HepG2 (cell line): Measurements from ENCODE around the gene DHX8. TPM values are rescaled to one million over a fixed set of nuclear protein-coding genes. Genes with fewer than 3 reads are reported as not detected.

ENCODE experiments used
- ATF2 ChIP-seq: sonication (generic); formaldehyde crosslinking; IDR thresholded peaks from 2 replicates; pipeline ENCODE4 v1.4.0; 2020; ENCODE audit warnings: missing genetic modification reagents
- GMEB1 ChIP-seq: sonication (generic); formaldehyde crosslinking; IDR thresholded peaks from 2 replicates; pipeline ENCODE4 v1.5.1; 2020; ENCODE audit warnings: missing genetic modification reagents, mild to moderate bottlenecking, borderline replicate concordance
- HCFC1 ChIP-seq: fragments of 150-350 bp; IDR thresholded peaks from 2 replicates; pipeline ENCODE4 v1.6.1; 2014; ENCODE audit warnings: low read depth, low read length
- HOXA3 ChIP-seq: sonication (generic); formaldehyde crosslinking; IDR thresholded peaks from 2 replicates; pipeline ENCODE4 v1.5.0; 2020; ENCODE audit warnings: missing genetic modification reagents
- KDM5A ChIP-seq: fragments of 200-600 bp; sonication (generic); IDR thresholded peaks from 2 replicates; pipeline ENCODE4 v1.7.0; 2018; ENCODE audit warnings: antibody characterized with exemption, mild to moderate bottlenecking, low read length, borderline replicate concordance
- NCOA5 ChIP-seq: sonication (generic); formaldehyde crosslinking; IDR thresholded peaks from 2 replicates; pipeline ENCODE4 v1.4.0; 2020; ENCODE audit warnings: missing genetic modification reagents
- POLR2A ChIP-seq, 2 experiments: IDR thresholded peaks; 2 replicates each; pipeline ENCODE4 v1.6.1; 2011; ENCODE audit warnings: low read depth in 2 of 2, low read length in 2 of 2, mild to moderate bottlenecking in 1 of 2, moderate library complexity in 1 of 2; ENCODE audit not compliant: insufficient read depth in 1 of 2
- RBAK ChIP-seq: sonication (generic); formaldehyde crosslinking; IDR thresholded peaks from 2 replicates; pipeline ENCODE4 v1.5.1; 2020; ENCODE audit warnings: mild to moderate bottlenecking, missing genetic modification reagents
- RBM39 ChIP-seq: fragments of 200-400 bp; formaldehyde crosslinking; IDR thresholded peaks from one replicate; pipeline ENCODE4 v1.6.1; 2018; ENCODE audit warnings: antibody characterized with exemption, mild to moderate bottlenecking, low read depth, low read length; ENCODE audit not compliant: poor library complexity, severe bottlenecking
- TOE1 ChIP-seq: sonication (generic); formaldehyde crosslinking; IDR thresholded peaks from 2 replicates; pipeline ENCODE4 v1.4.0; 2020; ENCODE audit warnings: mild to moderate bottlenecking, missing genetic modification reagents
- ZBTB44 ChIP-seq: sonication (generic); formaldehyde crosslinking; IDR thresholded peaks from 2 replicates; pipeline ENCODE4 v1.4.0; 2020; ENCODE audit warnings: missing genetic modification reagents
- ZFYVE20 ChIP-seq: sonication (generic); formaldehyde crosslinking; IDR thresholded peaks from 2 replicates; pipeline ENCODE4 v1.8.0; 2023; ENCODE audit warnings: low read depth, mild to moderate bottlenecking, moderate library complexity, missing genetic modification reagents, borderline replicate concordance
- ZNF10 ChIP-seq: sonication (generic); formaldehyde crosslinking; IDR thresholded peaks from 2 replicates; pipeline ENCODE4 v1.4.0; 2020; ENCODE audit warnings: mild to moderate bottlenecking, low read depth, missing genetic modification reagents, borderline replicate concordance
- ZNF562 ChIP-seq: sonication (generic); formaldehyde crosslinking; IDR thresholded peaks from 2 replicates; pipeline ENCODE4 v1.8.0; 2022; ENCODE audit warnings: missing genetic modification reagents, borderline replicate concordance
- ZNF749 ChIP-seq: sonication (generic); formaldehyde crosslinking; IDR thresholded peaks from 2 replicates; pipeline ENCODE4 v1.8.0; 2022; ENCODE audit warnings: mild to moderate bottlenecking, missing genetic modification reagents, moderate library complexity, borderline replicate concordance
- ZNF782 ChIP-seq: sonication (generic); formaldehyde crosslinking; IDR thresholded peaks from 2 replicates; pipeline ENCODE4 v1.4.0; 2020; ENCODE audit warnings: missing genetic modification reagents, mild to moderate bottlenecking, borderline replicate concordance
- ZNF891 ChIP-seq: sonication (generic); formaldehyde crosslinking; IDR thresholded peaks from 2 replicates; pipeline ENCODE4 v1.5.0; 2020; ENCODE audit warnings: mild to moderate bottlenecking, missing genetic modification reagents
- polyA plus RNA-seq, 8 experiments: library from polyadenylated mRNA; depleted of rRNA in 3 of 8; stranded (reverse) in 7 of 8; unstranded in 1 of 8; fragments of >200 nt; fragmentation: Illumina TruSeq in 4 of 8; extraction: Trizol in 4 of 8; gene quantifications; 2 replicates each; pipeline versions ENCODE4 v1.2.1 to v1.2.3, GENCODE V29; 2011 to 2016; ENCODE audit warnings: low read depth in 4 of 8, missing spikeins in 1 of 8, mixed read lengths in 1 of 8; ENCODE audit not compliant: insufficient read depth in 1 of 8
- total RNA-seq, 5 experiments: library from RNA; depleted of rRNA; stranded (reverse); fragments of >200 nt; fragmentation: Illumina TruSeq; extraction: Trizol; gene quantifications; 2 replicates each; pipeline ENCODE4 v1.2.3, GENCODE V29; 2016; ENCODE audit warnings: low read depth in 1 of 5
- TF ChIP-seq, protein P1 (sequence below): sonication (generic); formaldehyde crosslinking; IDR thresholded peaks from 2 replicates; pipeline ENCODE4 v1.5.0; 2020; ENCODE audit warnings: missing genetic modification reagents
- TF ChIP-seq, protein P2 (sequence below): sonication (generic); formaldehyde crosslinking; IDR thresholded peaks from 2 replicates; pipeline ENCODE4 v1.4.0; 2020; ENCODE audit warnings: missing genetic modification reagents, mild to moderate bottlenecking, borderline replicate concordance

DHX8 gene
- total and polyA plus RNA-seq, 2 of the 13 experiments (the other 11 are each of a cell fraction or from before 2014, with no cell fraction given), result 24.8 to 48.9 TPM

DNA sequence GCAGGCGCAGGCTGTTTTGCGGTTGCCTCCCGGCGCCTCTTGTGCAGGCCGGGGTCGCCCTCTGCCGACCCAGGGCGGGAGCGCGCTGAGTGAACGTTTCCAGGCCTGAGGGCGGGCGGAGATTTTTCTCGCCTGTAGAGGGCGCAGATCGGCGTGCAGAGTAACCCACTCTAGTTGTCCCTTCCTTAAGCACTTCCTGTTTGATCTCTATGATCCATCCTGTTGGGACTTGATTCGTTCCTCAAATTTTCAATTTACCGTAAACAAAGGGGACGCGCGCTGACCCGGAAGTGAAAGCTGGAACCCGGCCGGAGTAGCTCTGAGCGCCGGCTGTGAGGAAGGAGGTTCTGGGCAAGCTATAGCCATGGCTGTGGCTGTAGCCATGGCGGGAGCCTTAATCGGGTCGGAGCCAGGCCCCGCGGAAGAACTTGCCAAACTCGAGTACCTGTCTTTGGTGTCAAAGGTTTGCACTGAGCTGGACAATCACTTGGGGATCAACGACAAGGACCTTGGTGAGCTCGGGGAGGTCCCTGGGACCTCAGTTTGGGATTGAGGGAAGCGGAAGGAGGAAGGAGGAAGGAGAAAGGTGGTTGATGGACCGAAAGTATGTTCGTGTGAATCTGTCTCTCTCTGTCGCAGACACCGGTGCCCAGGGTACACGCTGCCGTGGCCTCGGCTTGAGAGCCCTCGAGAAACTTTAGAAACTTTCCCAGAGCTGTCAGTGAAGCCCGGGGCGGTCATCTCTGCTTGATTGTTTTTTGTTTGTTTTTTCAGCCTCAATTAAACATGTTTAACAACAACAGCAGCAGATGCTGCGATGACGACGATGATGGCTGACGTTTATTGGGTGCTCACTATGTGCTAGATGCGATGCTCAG, at the start of gene DHX8 (continued):
- no peak; the same call in 1 of the 2 replicates for TF ChIP-seq ZNF782 (CRISPR knock-in tag)
- TF ChIP-seq ZNF562 (CRISPR knock-in tag), result no peak
- peak; percentile 77 for TF ChIP-seq RBM39
- peak; percentile 94 for TF ChIP-seq ATF2 (CRISPR knock-in tag)
- TF ChIP-seq ZNF10 (CRISPR knock-in tag), result no peak
- TF ChIP-seq ZNF891 (CRISPR knock-in tag), result peak; percentile 83
- peak; percentile 96 for TF ChIP-seq HOXA3 (CRISPR knock-in tag)
- TF ChIP-seq NCOA5 (CRISPR knock-in tag), result no peak
- TF ChIP-seq, protein P1, sequence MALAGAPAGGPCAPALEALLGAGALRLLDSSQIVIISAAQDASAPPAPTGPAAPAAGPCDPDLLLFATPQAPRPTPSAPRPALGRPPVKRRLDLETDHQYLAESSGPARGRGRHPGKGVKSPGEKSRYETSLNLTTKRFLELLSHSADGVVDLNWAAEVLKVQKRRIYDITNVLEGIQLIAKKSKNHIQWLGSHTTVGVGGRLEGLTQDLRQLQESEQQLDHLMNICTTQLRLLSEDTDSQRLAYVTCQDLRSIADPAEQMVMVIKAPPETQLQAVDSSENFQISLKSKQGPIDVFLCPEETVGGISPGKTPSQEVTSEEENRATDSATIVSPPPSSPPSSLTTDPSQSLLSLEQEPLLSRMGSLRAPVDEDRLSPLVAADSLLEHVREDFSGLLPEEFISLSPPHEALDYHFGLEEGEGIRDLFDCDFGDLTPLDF (CRISPR knock-in tag), result peak; percentile 86
- peak; percentile 66 for TF ChIP-seq TOE1 (CRISPR knock-in tag)
- no peak for TF ChIP-seq ZFYVE20 (CRISPR knock-in tag)
- TF ChIP-seq HCFC1, result peak; percentile 85
- peak; percentile 83 to 92 for TF ChIP-seq POLR2A (IDR thresholded peaks at IDR 0.05; ENCODE audit: insufficient read depth in 1 of 2, low read depth in 2 of 2, low read length in 2 of 2)
- peak; percentile 90 for TF ChIP-seq KDM5A
- peak; percentile 92 for TF ChIP-seq GMEB1 (CRISPR knock-in tag)
- TF ChIP-seq RBAK, result no peak
- peak; percentile 72; the same call in 1 of the 2 replicates for TF ChIP-seq ZBTB44 (CRISPR knock-in tag)
- peak; percentile 76; the same call in 1 of the 2 replicates for TF ChIP-seq ZNF749 (CRISPR knock-in tag)
- TF ChIP-seq, protein P2, sequence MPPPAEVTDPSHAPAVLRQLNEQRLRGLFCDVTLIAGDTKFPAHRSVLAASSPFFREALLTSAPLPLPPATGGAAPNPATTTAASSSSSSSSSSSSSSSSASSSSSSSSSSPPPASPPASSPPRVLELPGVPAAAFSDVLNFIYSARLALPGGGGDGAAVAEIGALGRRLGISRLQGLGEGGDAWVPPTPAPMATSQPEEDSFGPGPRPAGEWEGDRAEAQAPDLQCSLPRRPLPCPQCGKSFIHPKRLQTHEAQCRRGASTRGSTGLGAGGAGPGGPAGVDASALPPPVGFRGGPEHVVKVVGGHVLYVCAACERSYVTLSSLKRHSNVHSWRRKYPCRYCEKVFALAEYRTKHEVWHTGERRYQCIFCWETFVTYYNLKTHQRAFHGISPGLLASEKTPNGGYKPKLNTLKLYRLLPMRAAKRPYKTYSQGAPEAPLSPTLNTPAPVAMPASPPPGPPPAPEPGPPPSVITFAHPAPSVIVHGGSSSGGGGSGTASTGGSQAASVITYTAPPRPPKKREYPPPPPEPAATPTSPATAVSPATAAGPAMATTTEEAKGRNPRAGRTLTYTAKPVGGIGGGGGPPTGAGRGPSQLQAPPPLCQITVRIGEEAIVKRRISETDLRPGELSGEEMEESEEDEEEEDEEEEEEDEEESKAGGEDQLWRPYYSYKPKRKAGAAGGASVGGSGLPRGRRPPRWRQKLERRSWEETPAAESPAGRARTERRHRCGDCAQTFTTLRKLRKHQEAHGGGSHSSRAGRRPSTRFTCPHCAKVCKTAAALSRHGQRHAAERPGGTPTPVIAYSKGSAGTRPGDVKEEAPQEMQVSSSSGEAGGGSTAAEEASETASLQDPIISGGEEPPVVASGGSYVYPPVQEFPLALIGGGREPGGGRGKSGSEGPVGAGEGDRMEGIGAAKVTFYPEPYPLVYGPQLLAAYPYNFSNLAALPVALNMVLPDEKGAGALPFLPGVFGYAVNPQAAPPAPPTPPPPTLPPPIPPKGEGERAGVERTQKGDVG (CRISPR knock-in tag), result peak; percentile 68; the same call in 1 of the 2 replicates
